Stimulated activated CD4-positive, alpha-beta T cell treated with anti-CD3 and anti-CD28 coated beads, Interleukin-4, amount 100 ng/mL, for 4 hours (primary cell): ENCODE measurements around the gene PES1.
"Not testable (repeated sequence)": the region's sequence is repeated elsewhere in the genome, so short reads cannot be mapped to it uniquely, and the experiment has no call there.

Source experiments
- DNase-seq, 2 experiments: peaks; one replicate each; pipeline ENCODE4 v3.0.0-alpha.2; 2020

The PES1 gene

DNA sequence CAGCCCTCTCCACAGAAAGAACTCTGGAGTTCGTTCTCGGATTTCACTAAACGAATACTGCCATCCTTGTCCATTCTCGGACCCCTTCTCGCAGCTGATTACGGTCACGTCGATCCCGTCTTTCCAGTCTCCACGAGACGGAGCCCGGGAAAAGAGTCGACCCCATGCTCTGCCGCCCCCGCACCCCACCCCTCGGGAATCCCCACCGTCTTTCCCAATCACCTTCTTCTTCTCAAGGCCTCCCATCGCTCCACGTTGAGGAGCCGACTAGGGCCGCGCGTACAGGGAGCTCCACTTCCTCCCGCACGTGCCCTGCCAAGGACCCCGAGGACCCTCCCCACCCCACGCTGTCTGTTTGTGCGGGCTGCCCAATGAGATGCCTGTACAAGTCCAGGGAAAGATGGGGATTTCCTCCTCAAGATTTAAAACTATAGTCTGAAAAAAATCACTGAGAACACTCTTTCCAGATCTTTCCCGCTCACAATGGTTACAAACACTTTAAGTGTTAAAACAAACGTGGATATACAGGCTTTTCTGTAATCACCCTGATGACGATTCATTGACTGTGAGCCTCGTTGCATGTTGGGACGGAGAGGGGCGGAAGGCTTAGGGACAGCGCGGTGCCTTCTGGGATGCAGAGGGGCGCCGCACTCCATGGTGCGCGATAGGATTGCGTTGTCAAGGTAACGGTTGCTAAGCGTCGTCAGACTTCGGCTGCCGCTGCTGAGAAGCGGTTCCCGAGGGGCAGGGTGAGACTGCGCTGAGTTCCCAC lies at the start of gene PES1:
Gene PES1 (minus strand): TSS at position 323 of the 772 bp plus-strand sequence. CDS start 77 bp downstream, at position 246.
- DNase-seq: peak; percentile 86 to 95

DNA sequence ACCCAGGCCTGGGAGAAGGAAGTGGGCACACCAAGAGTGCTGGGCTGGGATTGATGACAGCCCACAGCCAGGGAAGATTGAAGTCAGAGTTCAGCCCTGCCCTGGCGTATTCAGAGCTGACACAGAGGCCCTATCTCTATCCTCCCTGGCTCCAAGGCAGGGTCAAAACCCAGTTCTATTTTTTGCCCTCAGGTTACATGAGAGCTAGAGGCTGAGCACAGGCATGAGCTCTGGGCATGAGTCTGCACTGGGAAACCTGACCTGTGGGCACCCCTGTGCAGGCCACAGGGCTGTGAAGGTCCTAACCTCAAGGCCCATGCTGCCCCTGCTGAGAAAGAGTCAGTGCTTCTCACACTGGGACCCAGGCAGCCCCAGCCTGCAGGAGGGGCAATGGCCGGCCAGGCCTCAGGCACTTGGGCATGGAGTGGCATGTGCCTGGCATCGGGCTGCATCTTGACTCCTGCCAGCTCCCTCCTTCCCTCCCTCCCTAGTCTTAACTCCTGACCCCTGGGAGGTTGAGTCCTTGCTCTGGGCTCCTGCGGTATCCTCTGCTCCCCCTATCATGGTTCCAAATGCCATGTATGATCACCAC lies 49.2 kb upstream of the PES1 start:
- no peak for DNase-seq

DNA sequence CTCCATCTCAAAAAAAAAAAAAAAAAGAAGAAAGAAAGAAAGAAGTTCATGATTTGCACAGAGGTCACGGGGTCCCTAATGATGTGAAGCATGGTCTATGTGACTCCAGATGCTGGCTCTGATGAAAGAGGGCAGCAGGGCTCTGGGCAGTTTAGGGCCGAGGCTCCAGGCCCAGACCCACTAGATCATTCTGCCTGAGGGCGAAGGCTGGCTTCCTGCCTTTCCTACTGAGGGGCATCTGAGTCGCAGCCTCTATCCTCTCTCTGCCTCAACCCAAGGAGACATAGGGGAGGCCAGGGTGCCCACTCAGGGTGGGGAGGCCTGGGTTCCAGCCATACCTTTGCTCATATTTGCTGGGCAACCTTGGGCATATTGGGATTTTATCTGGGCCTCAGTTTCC lies 48.7 kb upstream of the PES1 start:
- DNase-seq: no peak

DNA sequence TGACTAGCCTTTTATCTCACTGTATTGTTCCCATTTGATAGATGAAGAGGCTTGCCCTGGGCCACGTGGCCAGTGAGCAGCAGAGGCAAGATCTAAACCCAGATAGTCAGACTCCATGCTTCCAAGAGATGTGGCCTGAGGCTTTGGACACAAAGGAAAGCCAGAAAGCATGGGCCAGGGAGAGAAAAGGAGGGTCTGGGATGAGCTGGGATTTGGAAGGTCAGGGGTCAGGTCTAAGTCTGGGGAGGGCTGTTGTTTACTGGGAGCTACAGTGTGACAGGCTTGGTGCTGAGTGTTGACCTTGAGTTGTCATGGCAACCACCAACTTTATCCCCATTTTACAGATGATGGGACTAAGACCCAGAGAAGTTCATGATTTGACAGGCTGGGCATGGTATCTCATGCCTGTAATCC lies 46.0 kb upstream of the PES1 start:
- DNase-seq: no peak

DNA sequence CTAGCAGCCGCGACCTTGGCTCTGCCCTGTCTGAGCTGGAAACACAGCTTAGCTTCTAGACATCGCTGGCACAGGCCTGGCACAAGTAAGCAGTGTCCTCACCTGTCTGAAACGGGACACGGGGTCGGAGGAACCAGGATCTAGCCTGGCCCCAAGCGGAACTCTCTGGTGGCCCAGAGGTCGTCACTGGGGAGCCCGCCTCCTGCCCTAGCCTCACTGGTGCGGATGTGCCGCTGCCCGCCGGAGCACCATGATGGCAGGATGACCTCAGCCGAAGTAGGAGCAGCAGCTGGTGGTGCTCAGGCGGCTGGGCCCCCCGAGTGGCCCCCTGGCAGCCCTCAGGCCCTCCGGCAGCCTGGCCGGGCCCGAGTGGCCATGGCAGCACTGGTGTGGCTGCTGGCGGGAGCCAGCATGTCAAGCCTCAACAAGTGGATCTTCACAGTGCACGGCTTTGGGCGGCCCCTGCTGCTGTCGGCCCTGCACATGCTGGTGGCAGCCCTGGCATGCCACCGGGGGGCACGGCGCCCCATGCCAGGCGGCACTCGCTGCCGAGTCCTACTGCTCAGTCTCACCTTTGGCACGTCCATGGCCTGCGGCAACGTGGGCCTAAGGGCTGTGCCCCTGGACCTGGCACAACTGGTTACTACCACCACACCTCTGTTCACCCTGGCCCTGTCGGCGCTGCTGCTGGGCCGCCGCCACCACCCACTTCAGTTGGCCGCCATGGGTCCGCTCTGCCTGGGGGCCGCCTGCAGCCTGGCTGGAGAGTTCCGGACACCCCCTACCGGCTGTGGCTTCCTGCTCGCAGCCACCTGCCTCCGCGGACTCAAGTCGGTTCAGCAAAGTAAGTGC lies 44.7 kb upstream of the PES1 start:
- peak in 1 of 2 experiments; percentile 13 for DNase-seq

DNA sequence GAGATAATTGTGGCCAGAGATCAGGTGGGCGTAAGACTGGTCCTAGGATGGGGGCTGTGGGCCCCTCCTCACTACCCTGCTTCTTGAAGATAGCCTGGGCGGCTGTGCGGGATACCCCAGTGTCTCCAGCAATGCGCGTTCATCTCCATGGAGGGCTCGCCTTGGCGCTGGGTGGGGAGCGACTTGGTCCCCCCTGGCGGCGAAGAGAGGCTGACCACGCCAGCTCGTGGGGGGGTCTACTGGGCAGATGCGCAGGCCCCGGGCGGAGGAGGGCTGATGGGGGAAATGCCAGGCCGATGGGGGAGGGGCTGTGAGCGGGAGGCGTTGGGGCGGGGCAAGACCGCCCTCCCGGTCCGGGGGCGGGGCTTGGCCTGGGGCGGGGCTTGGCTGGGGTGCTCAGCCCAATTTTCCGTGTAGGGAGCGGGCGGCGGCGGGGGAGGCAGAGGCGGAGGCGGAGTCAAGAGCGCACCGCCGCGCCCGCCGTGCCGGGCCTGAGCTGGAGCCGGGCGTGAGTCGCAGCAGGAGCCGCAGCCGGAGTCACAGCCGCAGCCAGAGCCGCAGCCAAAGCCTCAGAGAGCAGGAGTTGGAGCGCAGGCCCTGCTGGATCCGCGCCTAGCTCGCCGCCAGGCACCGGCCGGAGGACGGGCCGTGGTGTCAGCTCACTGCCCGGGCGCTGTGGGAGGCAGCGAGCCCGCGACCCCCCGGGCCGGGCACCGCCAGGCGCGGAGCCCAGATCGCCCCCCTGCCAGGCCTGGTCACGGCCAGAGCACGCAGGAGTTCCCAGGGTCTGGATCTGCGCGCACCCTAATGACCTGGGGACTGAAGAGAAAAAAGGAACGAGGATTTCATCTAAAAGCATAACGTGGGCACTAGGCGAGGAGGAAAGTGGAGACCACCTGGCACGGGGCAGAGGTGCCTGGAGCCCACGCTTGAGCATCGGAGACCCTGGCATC lies 43.8 kb upstream of the PES1 start, which contains the start of gene SLC35E4:
Gene SLC35E4 (plus strand): TSS at position 509 of the 953 bp plus-strand sequence. CDS start 670 bp downstream, outside the sequence.
- DNase-seq: peak; percentile 94 to 99

DNA sequence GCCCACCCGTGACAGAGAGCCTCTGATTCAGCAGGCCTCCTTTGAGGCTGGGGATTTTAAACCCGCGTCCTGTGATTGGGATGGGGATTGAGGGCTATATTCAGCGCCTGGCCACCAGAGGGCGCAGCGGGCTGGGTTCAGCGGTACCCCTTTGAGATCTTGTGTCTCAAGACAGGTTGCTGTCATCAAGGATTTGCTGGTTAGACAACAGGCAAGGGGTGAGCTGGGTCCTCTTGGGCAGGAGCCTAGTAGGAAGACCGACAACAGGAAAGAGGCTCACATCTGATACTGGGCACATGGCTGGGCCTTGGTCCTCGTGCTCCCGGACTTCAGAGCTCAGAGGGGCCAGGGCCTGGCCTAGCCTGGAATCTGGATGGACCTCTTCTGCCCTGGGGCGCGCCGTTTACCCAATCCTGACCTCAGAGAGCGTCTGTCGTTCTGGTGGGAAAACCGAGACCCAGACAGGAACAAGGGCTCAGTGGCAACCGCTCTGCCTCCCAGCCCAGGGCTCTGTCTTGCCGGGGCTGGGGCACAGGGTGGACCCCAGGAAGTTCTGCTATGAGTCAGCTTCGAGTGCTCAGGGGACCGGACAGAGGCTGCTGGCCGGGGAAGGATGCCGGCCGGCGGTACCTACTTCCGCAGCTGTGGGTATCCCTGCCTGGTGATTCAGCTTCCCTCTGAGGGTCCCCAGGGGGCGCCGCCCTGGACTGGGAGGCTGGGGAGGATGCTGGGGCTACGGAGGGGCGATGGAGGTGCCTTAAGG lies 42.9 kb upstream of the PES1 start:
- DNase-seq: peak; percentile 86 to 91

DNA sequence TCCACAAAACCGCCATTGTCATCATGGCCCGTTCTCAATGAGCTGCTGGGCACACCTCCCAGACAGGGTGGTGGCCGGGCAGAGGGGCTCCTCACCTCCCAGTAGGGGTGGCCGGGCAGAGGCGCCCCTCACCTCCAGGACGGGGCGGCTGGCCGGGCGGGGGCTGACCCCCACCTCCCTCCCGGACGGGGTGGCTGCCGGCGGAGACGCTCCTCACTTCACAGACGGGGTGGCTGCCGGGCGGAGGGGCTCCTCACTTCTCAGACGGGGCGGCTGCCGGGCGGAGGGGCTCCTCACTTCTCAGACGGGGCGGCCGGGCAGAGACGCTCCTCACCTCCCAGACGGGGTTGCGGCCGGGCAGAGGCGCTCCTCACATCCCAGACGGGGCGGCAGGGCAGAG lies 39.8 kb upstream of the PES1 start:
- not testable (repeated sequence) for DNase-seq

DNA sequence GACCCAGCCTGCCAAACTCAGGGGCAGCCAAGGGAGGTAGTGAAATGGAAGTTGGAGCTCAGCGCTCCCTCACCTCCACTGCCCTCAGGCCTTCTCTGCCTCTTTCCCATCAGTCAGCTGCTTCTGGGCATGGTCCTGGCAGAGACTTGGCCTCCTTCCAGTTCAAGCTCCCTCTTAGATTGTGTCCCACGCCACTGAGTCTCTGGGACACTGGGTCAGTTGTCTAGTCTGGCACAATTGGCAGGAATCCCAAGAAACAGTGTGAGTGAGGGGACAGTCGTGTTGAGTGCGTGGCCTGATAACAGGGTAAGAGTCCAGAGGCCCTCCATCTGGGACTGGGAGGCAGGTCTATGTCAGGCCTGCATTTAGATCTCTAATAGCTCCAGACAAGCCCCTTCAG lies 36.8 kb upstream of the PES1 start:
- DNase-seq: no peak

DNA sequence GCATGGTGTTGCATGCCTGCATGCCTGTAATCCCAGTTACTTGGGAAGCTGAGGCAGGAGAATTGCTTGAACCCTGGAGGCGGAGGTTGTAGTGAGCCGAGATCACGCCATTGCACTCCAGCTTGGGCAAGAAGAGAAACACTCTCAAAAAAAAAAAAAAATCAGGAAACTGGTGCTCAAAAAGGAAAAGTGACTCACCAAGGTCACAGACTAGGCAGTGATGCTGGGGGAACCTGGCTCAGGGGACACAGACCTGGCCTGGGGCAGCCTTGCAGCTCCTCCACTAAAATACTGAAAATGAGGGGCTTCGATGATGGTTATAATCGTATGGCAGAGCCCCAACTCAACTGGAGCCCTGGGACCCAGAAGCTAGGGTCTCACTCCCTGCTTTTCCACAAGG lies 35.8 kb upstream of the PES1 start:
- no peak for DNase-seq

DNA sequence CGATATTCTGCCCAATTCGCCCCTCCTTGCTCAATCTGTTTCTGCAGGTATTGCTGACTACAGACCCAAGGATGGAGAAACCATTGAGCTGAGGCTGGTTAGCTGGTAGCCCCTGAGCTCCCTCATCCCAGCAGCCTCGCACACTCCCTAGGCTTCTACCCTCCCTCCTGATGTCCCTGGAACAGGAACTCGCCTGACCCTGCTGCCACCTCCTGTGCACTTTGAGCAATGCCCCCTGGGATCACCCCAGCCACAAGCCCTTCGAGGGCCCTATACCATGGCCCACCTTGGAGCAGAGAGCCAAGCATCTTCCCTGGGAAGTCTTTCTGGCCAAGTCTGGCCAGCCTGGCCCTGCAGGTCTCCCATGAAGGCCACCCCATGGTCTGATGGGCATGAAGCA lies 34.7 kb upstream of the PES1 start:
- no peak for DNase-seq

DNA sequence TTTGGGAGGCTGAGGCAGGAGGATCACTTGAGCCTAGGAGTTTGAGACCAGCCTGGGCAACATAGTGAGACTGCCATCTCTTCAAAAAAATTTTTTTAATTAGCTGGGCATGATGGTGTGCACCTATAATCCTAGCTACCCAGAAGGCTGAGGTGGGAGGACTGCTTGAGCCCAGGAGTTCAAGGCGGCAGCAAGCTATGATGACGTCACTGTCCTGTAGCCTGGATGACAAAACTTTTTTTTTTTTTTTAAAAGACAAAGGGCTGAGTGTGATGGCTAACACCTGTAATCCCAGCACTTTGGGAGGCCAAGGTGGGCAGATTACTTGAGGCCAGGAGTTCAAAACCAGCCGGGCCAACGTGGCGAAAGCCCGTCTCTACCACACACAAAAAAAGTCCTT lies 28.2 kb upstream of the PES1 start:
- DNase-seq: not testable (repeated sequence)

DNA sequence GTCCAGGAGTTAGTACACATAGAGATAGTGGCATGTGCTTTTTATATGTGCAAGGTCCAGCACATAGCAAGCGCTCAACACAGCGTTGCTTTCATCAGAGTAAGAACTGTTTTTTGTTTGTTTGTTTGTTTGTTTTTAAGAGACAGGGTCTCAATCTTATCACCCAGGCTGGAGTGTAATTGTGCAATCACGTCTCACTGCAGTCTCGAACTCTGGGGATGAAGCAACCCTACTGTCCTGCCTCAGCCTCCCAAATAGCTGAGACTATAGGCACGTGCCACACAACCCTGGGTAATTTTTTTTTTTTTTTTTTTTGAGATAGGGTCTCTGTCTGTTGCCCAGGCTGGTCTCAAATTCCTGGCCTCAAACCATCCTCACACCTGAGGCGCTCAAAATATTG lies 26.1 kb upstream of the PES1 start:
- no peak for DNase-seq

DNA sequence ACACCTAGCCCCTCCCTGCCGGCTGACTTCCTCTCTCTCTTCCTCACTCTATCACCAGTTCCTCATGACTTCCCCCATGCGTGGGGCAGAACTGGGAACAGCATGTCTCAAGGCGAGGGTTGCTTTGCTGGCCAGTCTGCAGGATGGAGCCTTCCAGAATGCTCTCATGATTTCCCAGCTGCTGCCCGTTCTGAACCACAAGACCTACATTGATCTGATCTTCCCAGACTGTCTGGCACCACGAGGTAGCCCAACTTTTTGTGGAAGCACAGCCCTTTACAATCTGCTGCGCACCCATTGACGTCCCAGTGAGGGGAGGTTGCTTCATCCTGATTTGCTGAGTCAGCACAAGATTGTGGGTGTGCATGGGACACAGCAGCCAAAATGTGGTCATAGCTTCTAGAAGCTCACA lies 23.8 kb upstream of the PES1 start:
- no peak for DNase-seq

DNA sequence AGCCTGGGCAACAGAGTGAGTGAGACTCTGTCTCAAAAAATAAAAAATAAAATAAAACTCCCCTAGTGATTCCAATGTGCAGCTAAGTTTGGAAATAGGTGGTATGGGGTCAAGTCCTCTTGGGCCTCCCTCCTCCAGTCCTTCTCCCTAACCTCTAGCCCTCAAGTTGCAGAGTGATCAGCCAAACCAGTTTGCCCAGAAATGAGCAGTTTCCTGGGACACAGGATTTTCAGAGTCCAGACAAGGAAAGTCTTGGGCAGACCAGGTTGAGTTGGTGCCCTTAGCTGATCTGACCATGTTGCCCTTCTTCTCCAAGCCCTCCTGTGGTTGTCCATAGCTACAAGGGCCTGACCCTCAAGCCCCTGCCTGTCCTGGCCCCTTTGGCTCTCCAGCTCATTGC lies 23.2 kb upstream of the PES1 start:
- no peak for DNase-seq

DNA sequence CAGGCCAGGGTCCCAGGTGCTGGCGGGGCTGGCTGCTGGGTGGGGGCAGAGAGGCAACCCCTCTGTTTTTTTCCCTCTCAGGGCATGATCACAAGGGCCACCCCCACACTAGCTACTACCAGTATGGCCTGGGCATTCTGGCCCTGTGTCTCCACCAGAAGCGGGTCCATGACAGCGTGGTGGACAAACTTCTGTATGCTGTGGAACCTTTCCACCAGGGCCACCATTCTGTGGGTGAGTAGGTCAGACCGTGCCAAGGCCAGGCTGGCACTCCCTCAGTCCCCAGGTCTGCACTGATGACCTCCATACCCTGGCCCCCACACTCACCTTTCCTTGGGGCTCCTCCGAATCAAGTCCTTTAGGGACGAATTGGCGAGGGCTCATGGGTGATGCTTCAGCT lies 22.6 kb upstream of the PES1 start:
- no peak for DNase-seq

DNA sequence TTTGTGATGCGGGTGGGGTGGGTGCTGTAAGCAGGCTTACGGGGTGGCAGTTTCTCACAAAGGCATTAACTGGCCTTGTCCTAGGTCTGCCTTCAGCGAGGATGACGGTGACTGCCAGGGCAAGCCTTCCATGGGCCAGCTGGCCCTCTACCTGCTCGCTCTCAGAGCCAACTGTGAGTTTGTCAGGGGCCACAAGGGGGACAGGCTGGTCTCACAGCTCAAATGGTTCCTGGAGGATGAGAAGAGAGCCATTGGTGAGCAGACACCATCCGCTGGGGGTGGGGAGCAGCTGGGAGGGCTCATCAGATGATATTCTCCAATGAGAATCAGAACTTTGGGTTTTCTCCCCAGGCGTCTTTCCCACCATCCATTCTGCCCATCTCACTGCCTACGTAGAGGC lies 21.1 kb upstream of the PES1 start:
- no peak for DNase-seq

DNA sequence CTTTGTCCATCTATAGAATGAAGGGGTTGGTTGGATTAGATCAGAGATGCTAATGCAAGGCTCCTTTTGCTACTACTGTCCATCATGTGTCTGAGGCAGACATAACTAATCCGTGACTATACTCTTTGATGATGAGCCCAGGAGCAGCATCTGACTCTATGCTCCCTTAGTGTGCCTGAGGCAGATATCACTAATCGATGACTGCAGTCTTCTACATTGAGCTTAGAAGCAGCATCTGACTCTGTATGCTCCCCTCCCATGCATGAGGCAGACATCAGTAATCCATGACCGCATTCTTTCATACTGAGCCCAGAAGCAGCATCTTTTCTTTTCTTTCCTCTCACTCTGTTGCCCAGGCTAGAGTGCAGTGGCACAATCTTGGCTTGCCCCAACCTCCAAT lies 19.5 kb upstream of the PES1 start:
- DNase-seq: no peak

DNA sequence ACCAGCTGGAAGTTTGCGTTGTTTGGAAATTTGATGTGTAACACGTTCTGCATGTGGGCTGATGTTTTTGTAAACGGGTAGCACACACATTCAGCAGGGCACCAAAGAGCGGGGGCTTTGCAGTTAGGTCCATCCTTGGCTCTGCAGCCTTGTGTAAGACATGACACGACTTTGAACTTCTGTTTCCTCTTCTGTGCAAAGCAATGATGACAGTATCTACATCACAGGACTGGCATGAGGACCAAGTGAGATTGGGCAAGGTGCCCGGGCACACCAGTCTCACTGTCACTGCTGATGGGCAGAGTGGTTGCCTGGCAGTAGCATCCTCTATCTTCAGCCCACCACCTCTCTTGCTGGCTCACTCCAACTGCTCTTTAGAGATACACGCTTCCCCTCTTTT lies 18.6 kb upstream of the PES1 start:
- no peak for DNase-seq

DNA sequence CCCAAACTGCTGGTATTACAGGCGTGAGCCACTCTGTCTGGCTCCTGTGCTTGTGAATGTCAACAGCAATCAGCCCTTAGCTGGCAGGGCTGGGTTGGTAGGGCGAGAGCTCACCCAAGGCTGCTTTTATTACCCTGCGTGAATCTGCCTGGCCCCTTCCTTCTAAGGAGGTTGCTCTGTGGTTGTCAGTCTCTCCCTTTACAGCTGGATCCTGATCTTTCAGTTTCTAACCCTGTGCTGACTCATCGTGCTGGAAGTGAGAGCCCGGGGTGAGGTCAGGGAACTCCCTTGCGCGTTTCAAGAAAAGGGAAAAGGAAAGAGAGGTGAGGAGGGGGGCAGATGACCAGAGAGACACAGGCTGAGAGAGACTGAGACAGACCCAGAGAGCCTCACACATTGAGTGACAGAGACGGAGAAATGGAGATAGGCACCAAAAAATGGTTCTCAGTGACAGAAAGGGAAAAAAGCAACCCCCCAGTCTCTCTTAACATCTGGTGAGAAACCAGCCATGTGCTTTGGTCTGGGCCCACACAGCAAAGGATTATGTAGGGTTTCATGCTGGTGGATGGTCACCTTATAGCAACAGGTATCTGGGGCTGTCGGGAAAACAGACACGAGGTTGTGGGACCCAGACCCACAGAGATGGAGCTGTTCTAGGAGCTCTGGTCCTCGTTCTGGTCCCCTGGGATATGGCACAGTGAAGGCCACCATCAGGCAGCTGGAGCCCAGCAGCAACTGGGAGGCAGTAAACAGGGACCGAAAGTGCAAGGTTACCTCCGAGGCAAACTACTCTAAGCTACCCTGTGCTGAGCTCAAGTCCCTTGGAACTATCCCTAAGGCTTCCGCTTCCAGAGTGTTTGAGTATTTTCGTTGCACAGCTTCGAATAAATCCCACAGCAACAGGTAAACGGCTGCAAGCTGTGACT lies 17.8 kb upstream of the PES1 start:
- DNase-seq: no peak

DNA sequence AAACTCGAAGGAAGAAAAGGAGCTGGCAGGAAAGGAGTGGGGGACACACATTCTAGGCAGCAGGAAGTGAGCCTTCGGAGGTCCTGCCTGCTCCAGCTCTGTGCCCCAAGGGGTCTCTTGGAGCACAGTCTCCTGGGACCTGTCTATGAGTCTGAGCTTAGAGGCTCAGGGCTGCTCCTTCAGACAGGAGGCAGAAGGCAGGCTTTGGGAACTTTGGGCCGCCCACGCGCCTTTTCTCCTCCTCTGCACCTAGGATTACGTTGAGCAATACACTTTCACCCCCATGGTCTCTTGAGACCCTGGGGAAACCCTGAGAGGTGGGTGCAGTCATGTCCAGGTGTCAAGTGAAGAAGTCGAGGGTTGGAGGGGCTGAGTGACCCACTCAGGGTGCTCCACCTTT lies 16.2 kb upstream of the PES1 start:
- DNase-seq: no peak
